C1 segment of cervical spinal cord (tissue), 14 donors: ENCODE data around the gene NDST4.

ENCODE experiments used
- DNase-seq, 14 donors: peaks; one replicate each; lab custom pipeline; 2025; lab: John Stamatoyannopoulos, UW

The NDST4 gene

DNA sequence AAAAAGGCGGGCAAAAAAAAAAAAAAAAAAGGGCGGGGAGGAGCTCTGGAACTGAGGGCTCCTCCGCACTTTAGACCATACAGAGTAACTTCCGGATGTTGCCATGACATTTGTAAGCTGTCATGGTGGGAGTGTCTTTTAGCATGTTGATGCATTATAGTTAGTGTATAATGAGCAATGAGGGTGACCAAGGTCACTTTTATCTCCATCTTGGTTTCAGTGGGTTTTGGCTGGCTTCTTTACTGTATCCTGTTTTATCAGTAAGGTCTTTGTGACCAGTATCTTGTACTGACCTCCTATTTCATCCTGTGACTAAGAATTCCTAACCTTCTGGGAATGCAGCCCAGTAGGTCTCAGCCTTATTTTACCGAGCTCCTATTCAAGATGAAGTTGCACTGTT lies 321.4 kb downstream of the NDST4 start:
- no peak for DNase-seq

GRCh38 chr4:114785570-114785969 lies 327.9 kb downstream of the NDST4 start:
- DNase-seq, result no peak

DNA sequence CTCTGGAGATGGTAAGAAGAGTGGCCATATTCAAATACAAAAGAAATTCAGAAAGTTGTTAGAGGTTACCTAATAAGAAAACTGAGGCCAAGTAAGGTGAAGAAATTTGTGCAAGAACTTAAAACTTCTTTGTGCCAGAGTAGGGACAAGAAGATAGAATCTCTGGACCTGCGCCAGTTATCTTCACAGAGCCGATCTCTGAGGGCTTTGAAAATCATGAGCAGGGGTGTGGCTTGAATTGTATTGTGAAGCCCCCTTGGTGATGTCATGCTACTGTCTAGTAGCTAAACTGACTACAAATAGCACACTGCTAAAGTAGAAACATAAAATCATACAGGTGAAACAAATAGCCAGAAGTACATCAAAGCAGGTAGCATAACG lies 330.2 kb downstream of the NDST4 start:
- DNase-seq, result no peak

- DNase-seq, result no peak
Observed at GRCh38 chr4:114782415-114783214, 330.8 kb downstream of the NDST4 start.

GRCh38 chr4:114780205-114780604 lies 333.2 kb downstream of the NDST4 start:
- DNase-seq, result no peak
